CD4-positive, alpha-beta T cell treated with Interleukin-4 for 1 hour (primary cell): ENCODE data around the gene CDAN1.
A peak's percentile ranks its signal among the peaks of the same experiment; 100 is the strongest.
"Not testable (repeated sequence)": the region's sequence is repeated elsewhere in the genome, so short reads cannot be mapped to it uniquely, and the experiment has no call there.

Experiments used
- DNase-seq, 2 donors: peaks; one replicate each; pipeline ENCODE4 v3.0.0-alpha.2; 2020 to 2022

The CDAN1 gene, protein sequence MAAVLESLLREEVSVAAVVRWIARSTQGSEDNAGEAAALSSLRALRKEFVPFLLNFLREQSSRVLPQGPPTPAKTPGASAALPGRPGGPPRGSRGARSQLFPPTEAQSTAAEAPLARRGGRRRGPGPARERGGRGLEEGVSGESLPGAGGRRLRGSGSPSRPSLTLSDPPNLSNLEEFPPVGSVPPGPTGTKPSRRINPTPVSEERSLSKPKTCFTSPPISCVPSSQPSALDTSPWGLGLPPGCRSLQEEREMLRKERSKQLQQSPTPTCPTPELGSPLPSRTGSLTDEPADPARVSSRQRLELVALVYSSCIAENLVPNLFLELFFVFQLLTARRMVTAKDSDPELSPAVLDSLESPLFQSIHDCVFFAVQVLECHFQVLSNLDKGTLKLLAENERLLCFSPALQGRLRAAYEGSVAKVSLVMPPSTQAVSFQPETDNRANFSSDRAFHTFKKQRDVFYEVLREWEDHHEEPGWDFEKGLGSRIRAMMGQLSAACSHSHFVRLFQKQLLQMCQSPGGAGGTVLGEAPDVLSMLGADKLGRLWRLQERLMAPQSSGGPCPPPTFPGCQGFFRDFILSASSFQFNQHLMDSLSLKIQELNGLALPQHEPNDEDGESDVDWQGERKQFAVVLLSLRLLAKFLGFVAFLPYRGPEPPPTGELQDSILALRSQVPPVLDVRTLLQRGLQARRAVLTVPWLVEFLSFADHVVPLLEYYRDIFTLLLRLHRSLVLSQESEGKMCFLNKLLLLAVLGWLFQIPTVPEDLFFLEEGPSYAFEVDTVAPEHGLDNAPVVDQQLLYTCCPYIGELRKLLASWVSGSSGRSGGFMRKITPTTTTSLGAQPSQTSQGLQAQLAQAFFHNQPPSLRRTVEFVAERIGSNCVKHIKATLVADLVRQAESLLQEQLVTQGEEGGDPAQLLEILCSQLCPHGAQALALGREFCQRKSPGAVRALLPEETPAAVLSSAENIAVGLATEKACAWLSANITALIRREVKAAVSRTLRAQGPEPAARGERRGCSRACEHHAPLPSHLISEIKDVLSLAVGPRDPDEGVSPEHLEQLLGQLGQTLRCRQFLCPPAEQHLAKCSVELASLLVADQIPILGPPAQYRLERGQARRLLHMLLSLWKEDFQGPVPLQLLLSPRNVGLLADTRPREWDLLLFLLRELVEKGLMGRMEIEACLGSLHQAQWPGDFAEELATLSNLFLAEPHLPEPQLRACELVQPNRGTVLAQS

DNA sequence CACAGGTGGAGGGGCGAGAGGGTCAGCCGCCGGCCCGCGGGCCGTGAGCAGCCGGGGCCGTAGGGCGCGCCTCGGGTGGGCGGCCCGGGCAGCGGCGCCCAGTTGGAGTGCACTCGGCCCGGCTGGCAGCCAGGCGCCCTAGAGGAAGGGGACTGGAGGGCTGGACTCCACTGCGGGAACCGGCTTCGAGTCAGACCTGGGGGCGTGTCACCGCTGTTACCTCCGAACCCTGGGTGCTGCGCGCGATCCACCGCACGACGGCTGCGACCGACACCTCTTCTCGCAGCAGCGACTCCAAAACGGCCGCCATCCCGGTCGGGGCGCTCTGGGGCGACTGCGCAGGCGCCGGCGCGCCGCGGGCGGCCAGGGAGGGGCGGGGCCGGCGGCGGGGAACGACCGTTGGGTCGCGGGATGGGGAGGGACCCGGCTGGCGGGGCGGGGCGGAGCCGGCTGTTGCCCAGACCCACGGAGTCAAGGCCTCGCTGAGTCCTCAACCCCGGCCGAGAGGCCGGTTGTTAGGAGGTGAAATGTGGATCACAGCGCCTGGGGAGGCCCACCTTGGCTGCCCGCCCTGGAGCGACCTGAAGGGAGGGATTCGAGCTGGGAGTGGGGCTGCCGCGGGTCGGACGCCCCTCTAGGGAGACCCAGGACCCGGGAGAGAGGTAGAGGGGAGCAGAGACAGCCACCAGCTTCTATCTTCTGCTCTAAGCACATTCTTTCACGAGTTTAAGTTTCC is at the start of gene CDAN1:
TSS of gene CDAN1 (minus strand) at position 336 of the 736 bp plus-strand sequence. CDS start at position 310, 26 bp downstream.
- DNase-seq, result peak; percentile 93 to 95

DNA sequence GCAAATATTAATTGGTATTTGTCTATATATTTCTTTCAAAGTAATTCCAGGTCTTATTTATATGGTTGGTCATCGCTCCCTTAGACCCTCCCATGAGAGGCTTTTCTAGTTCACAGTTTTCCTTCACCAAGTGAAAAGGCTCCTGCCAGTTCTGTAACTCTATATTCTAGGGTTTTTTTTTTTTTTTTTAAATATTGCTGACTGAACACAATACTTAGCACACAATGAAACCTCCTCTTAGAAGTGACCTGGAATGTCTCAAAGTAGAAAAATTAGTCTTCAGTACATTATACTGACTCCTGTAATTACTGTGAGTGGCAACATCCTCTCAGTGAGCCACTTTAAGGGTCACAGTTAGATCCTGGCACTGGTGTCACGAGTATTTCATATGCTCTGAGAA is 48.6 kb upstream of the CDAN1 start:
- DNase-seq, result no peak

DNA sequence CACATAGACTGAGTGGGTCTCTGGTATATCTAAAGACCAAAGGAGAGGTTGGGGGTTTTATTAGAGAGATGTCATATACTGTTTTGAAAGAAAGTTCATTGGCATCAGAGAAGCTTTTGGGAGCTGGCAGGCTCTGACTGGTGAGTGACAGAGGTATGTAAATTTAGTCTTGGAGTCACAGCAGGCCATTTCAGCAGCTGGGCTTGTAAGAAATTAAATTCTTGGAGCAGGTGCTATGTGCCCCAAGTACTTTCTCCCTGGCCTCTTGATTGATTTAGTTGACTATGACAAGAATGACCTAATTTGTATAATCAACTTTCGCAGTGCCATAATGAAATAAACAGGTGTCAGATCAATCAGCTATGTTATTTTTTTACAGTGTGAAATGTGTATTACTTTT is 47.8 kb upstream of the CDAN1 start:
- DNase-seq, result no peak

DNA sequence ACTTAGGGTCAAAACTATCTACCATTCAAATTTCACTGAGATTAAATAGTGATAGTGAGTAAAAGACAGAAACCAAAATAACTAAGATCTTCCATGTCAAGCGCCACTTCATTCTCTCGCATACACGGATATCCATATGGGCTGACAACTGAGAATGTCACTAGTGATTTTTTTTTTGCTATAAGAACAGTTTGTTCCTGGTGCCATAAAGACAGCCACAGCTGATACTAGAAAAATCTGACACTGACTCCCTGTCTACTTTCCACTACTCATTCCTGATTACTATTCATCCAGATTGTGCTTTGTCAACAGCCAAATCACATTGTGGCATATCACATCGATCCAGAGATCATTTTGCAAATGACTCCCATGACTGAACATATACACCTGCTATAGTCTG is 45.8 kb upstream of the CDAN1 start:
- no peak for DNase-seq

DNA sequence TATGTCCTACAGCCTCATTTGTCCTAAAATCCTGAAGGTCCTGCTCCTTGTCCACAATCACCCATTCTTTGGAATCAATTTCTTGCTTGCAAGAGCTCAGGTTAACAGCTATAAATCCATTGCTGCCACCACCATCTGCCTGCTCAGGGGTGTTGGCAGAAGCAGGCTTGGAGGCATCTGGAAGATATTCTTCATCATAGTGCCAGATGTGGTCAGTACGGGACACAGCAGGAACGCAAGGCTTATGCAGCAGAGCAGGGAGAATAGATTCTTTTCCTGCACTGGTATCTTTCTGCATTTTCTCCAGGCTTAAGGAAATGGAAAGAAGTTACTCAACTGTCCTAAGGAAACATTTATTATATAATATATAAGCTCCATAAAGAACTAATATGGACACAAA is 38.5 kb upstream of the CDAN1 start:
- no peak for DNase-seq

DNA sequence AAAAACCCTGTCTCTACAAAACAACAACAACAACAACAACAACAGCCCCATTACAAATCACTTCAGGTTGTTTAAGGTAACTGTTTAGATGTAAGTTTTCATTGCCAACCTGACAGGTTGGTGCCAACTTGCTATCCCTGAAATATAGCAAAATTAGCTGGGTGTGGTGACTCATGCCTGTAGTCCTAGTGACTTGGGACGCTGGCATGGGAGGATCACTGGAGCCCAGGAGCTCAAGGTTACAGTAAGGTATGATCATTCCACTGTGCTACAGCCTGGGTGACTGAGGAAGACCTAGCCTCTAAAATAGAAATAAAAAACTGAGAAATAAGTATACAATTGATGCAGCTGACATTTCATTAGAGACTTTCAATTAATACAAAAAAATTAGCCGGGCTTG is 36.0 kb upstream of the CDAN1 start:
- no peak for DNase-seq

DNA sequence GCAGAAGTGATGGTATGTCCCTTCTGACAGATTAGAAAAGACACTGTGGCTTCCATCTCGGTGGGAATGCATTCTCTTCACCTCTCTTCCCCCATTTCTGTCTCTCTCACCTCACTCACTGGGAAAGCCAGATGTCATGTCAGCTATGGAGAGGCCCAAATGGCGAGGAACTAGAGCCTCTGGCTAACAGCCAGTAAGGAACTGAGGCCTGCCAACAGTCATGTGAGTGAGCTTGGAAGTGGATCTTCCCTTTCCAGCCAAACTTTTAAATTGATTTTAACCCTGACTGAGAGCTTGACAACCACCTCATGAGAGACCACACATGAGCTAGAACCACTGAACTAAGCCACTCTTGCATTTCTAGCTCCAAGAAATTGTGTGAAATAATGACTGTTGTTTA is 35.2 kb upstream of the CDAN1 start:
- no peak for DNase-seq

DNA sequence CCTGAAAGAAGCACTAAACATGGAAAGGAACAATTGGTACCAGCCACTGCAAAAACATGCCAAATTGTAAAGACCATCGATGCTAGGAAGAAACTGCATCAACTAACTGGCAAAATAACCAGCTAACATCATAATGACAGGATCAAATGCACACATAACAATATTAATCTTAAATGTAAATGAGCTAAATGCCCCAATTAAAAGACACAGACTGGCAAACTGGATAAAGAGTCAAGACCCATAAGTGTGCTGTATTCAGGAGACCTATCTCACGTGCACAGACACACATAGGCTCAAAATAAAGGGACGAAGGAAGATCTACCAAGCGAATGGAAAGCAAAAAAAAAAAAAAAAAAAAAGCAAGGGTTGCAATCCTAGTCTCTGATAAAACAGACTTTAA is 29.2 kb upstream of the CDAN1 start:
- DNase-seq, result not testable (repeated sequence)

DNA sequence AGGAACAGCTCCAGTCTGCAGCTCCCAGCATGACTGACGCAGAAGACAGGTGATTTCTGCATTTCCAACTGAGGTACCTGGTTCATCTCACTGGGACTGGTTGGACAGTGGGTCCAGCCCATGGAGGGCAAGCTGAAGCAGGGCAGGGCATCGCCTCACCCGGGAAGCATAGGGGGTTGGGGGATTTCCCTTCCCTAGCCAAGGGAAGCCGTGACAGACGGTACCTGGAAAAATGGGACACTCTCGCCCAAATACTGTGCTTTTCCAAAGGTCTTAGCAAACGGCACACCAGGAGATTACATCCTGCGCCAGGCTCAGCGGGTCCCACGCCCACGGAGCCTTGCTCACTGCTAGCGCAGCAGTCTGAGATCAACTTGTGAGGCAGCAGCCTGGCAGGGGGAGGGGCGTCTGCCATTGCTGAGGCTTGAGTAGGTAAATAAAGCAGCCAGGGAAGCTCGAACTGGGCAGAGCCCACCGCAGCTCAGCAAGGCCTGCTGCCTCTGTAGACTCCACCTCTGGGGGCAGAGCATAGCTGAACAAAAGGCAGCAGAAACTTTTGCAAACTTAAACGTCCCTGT is 27.3 kb upstream of the CDAN1 start:
- DNase-seq, result not testable (repeated sequence)

DNA sequence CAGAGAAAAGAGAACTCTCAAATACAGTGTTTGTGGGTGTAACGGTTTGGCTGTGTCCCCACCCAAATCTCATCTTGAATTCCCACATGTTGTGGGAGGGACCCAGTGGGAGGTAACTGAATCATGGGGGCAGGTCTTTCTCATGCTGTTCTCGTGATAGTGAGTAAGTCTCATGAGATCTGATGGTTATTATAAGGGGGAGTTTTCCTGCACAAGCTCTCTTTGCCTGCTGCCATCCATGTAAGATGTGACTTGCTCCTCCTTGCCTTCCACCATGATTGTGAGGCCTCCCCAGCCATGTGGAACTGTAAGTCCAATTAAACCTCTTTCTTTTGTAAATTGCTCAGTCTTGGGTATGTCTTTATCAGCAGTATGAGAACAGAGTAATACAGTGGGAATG is 24.9 kb upstream of the CDAN1 start:
- DNase-seq, result not testable (repeated sequence)

DNA sequence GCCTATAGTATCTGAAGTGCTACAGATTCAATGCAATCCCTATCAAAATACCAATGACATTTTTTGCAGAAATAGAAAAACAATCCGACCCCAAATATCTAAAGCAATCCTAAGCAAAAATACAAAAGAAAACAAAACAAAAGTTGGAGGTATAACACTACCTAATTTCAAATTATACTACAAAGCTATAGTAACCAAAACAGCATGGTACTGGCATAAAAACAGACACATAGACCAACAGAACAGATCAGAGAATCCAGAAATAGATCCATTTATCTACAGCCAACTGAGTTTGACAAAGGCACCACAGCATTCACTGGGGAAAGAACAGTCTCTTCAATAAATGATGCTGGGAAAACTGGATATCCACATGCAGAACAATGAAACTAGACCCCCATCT is 23.8 kb upstream of the CDAN1 start:
- no peak for DNase-seq

DNA sequence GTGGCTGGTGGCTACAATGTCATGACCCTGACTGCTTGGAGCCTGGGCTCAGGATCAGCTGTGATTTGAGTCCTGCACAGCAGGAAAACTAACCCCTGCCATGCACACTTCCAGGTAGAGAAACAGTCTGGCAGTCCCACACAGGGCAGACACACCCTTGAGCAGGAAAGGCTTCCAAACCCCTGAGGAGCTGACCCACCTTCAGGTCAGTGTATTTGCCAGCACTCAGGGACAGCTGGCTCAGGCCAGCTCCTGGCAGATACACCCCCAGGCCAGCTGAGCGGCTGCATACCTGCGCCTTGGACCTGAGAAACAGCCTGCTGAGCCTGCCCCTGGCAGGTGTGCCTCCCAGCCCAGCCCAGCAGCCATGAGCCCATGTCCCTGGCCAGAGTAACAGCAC is 22.2 kb upstream of the CDAN1 start:
- no peak for DNase-seq

DNA sequence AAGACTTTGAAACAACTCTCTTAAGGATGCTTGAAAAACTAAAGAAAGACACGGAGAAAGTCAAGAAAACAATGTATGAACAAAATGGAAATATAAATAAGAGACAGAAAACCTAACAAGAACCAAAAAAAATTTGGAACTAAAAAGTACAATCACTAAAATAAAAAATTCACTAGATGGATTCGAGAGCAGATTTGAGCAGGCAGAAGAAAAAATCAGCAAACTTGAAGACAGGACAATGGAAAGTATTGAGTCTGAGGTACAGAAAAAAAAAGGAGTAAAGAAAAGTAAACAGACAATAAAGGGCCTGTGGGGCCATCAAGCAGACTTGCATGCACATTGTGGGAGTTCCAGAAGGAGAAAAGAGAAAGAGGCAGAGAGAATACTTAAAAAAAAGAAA is 13.4 kb upstream of the CDAN1 start:
- DNase-seq, result no peak

DNA sequence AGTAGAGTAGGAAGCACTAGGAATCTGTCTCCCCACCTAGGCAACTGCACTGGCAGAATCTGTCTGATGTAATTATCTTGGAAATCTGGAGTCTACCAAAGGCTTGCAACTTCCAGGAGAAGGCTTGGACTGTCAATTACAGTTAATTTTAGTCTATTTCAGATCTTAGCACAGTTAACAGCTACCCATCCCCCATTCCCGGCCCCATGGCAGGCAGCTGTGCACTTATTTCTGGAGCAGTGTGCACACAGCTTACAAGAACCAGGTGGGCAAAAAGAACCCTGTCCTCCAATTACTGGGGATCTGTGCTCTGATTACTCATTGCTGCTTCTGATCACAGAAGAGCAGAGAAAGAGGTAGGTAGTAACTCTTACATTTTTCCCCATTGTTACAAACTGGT is 12.3 kb upstream of the CDAN1 start:
- DNase-seq, result no peak

DNA sequence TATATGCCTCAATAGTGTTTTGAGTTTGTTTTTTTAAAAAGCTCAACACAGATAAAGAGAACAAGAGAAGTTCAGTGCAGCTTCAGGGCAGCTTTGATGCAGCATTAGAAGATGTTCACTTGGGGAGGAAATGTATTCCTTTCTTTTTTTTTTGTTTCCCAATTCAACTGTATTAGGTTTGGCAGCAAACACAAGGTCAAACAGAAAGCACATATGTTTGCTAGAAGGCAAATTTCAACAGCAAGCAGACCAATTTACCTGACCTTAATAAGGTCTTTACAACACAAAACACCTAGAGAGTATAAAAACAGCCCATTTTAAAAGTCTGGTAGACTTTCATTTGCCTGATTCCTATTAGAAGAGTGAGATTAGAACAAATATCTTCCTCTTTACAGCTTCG is 7.3 kb upstream of the CDAN1 start:
- DNase-seq, result no peak

DNA sequence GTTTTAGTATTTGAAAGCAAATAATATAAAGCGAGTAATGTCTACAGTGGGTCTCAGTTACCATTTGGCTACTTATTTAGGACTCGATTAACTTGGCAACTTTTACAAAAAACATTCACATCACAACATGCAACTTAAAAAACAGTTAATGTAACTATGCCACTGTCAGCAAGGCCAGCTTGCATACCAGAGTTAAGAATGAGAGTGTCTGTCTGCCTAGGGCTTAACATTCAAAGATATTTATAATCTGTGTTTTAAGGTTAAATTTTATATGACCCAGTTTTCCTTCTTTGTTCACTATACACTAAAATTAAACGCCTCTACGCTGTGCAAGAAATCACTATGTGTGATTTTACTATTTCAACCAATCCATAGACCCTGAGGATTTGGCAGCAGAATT is 5.2 kb upstream of the CDAN1 start:
- no peak for DNase-seq

DNA sequence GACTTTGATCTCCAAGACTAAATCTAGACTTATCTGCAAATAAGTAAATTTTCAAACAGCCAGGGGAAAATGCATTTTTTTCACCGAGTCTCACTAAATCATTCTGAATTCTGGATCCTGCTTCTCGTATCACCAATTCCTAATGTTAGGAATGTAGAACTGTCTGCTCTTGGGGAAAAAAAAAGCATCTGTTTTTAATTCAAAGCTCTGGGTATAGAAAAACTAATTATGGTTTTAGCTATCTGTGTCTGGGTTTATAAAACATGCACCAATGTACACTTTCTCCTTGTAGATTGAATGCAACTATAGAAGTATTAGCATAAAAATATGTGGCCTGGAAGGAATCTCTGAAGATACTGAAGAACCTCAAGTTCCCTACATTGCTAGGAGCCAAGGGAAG is 4.8 kb upstream of the CDAN1 start:
- DNase-seq, result no peak

DNA sequence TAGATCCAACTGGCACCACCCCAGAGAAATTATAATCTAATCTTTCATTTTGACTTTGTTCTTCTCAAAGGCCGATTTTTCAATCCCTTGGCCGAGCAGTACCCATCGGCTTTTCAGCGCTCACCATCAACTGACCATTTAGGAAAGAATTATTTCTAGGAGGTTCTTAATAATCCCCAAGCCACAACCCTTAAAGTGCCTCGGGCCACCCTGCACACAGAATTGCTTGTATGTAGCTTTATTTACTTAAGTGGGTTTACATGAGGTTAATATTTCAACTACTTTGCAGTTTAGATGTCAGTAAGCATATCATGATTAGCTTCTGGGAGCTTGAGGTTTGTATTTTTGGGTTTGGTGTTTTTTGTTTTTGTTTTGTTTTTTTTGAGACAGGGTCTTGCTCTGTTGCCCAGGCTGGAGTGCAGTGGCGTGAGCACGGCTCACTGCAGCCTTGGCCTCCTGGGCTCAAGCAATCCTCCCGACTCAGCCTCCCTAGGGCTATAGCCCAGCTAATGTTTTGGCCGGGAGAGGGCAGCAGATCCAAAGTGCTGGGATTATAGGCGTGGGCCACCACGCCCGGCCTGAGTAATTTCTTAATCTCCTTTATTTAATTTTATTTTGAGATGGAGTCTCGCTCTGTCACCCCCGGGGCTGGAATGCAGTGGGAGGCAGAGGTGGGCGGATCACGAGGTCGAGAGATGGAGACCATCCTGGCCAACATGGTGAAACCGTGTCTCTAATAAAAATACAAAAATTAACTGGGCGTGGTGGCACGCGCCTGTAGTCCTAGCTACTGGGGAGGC is 801 bp upstream of the CDAN1 start:
- DNase-seq, result no peak

DNA sequence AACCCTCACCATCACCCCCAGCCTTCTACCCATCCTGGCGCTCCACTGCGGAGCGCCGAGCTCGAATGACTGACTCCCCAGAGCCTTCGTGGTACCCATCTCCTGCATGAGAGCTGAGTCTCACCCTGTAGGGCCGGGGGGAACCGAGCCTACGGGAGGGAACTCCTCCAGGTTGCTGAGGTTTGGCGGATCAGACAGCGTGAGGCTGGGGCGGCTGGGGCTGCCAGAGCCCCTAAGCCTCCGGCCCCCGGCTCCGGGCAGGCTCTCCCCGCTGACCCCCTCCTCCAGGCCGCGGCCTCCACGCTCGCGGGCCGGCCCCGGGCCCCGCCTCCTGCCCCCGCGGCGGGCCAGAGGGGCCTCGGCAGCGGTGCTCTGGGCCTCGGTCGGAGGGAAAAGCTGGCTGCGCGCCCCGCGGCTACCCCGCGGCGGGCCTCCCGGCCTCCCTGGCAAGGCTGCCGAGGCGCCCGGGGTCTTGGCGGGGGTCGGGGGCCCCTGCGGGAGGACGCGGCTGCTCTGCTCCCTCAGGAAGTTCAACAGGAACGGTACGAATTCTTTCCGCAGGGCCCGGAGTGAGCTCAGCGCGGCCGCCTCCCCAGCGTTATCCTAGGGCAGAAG is 643 bp downstream of the CDAN1 start:
- peak in 1 of 2 donors; percentile 5 for DNase-seq

DNA sequence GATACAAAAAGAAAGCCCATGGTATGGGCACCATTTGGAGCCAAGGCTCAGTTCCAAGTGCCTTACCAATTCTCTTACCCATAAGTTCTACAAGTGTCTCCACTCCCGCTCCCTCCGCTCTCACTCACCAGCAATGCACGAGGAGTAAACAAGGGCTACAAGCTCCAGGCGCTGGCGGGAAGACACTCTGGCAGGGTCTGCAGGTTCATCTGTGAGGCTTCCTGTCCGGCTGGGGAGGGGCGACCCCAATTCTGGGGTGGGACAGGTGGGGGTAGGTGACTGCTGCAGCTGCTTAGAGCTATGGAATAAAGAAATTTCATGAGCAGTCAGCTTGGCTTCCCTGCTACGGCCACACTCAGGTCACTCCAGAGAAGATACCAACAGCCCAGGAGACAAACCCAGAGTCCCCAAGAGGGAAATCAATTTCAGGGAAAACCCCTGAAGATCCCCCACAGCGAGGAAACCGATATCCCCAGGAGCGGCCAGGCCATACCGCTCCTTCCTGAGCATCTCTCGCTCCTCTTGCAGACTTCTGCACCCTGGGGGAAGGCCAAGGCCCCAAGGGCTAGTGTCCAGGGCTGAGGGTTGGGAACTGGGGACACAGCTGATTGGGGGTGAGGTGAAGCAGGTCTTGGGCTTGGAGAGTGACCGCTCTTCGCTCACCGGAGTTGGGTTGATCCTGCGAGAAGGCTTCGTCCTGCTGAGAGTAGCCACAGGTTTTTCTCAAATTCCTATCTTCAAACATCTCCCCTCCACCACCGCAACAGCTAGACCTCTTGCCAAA is 1.4 kb downstream of the CDAN1 start:
- no peak for DNase-seq
